Peyer's patch (tissue), 4 donors: ENCODE data around the gene STK39. TPM values are rescaled to one million over a fixed set of nuclear protein-coding genes. Genes with fewer than 3 reads are reported as not detected.

Experiments
- DNase-seq, 3 donors: peaks; one replicate each; pipeline ENCODE4 v3.0.0-alpha.2; 2017 to 2019
- H3K27ac ChIP-seq, 4 donors: fragments of 200-600 bp; sonication (generic); one replicate each; pipeline ENCODE4 v1.5.1; 2016 to 2019
- H3K27me3 ChIP-seq, 2 donors: fragments of 200-600 bp; sonication (generic); one replicate each; pipeline ENCODE4 v1.5.1; 2019
- H3K36me3 ChIP-seq, 3 donors: fragments of 200-600 bp; sonication (generic); one replicate each; pipeline ENCODE4 v1.5.1; 2016 to 2019
- H3K4me1 ChIP-seq, 4 donors: fragments of 200-600 bp; sonication (generic); one replicate each; pipeline ENCODE4 v1.5.1; 2016 to 2019
- H3K4me3 ChIP-seq, 4 donors: fragments of 200-600 bp; sonication (generic); 1 replicate in 3 of 4; 2 replicates in 1 of 4; pipeline ENCODE4 v1.5.1; 2016 to 2019; ENCODE audit warnings: mild to moderate bottlenecking in 1 of 4
- H3K9me3 ChIP-seq, 4 donors: fragments of 200-600 bp; sonication (generic); one replicate each; pipeline ENCODE4 v1.5.1; 2016 to 2019; ENCODE audit warnings: mild to moderate bottlenecking in 1 of 4
- POLR2A ChIP-seq, 2 donors: fragments of 450-650 bp; IDR thresholded peaks; one replicate each; pipeline ENCODE4 v1.5.1; 2017; ENCODE audit warnings: antibody characterized with exemption in 2 of 2, mild to moderate bottlenecking in 2 of 2, moderate library complexity in 2 of 2
- total RNA-seq, 4 donors: library from RNA; depleted of rRNA; stranded (reverse); fragments of >200 nt; gene quantifications; one replicate each; pipeline ENCODE4 v1.1.0, GENCODE V29; 2016
- TF ChIP-seq, protein P1 (sequence below), 6 experiments: fragments of 450-650 bp in 4 of 6; fragments of 200-600 bp in 2 of 6; sonication (generic) in 1 of 6; IDR thresholded peaks; one replicate each; pipeline ENCODE4 v1.5.1; 2017 to 2019; ENCODE audit warnings: antibody characterized with exemption in 6 of 6, mild to moderate bottlenecking in 3 of 6, moderate library complexity in 1 of 6

The STK39 gene
- total RNA-seq, 4 donors from 2014 or later: 39.6 to 55.9 (median 51.0) TPM

DNA sequence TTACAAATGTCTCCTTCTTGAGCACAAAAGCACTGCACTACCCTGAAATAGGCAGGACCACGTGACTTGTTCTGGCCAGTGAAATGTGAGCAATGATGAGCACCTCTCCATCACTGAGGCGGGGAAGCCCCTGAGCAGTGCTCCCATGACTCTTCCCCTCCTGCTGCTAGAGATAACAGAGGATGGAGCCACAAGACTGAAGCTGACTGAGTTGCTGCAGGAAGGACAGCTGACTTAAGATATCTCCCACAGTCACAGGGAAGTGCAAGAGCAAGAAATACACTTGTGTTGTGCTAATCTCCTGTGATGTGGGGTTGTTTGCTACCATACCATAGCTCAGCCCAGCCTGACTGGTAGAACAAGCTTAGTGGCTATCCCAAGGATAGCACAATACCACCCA lies 38.7 kb downstream of the STK39 start:
- Histone ChIP-seq H3K36me3 (no peaks in the 10 kb centered on the region), H3K27ac (no peak overlapping the region), H3K4me1 (peaks cover 0 to 27% (median 5%) of the 10 kb centered on the region in 4 donors), H3K9me3 (no peaks in the 10 kb centered on the region), H3K4me3 (no peak overlapping the region), H3K27me3 (no peaks in the 10 kb centered on the region)
- TF ChIP-seq, protein P1, sequence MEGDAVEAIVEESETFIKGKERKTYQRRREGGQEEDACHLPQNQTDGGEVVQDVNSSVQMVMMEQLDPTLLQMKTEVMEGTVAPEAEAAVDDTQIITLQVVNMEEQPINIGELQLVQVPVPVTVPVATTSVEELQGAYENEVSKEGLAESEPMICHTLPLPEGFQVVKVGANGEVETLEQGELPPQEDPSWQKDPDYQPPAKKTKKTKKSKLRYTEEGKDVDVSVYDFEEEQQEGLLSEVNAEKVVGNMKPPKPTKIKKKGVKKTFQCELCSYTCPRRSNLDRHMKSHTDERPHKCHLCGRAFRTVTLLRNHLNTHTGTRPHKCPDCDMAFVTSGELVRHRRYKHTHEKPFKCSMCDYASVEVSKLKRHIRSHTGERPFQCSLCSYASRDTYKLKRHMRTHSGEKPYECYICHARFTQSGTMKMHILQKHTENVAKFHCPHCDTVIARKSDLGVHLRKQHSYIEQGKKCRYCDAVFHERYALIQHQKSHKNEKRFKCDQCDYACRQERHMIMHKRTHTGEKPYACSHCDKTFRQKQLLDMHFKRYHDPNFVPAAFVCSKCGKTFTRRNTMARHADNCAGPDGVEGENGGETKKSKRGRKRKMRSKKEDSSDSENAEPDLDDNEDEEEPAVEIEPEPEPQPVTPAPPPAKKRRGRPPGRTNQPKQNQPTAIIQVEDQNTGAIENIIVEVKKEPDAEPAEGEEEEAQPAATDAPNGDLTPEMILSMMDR (IDR thresholded peaks at IDR 0.05): no peak
- TF ChIP-seq POLR2A (IDR thresholded peaks at IDR 0.05): no peak
- no peak for DNase-seq

DNA sequence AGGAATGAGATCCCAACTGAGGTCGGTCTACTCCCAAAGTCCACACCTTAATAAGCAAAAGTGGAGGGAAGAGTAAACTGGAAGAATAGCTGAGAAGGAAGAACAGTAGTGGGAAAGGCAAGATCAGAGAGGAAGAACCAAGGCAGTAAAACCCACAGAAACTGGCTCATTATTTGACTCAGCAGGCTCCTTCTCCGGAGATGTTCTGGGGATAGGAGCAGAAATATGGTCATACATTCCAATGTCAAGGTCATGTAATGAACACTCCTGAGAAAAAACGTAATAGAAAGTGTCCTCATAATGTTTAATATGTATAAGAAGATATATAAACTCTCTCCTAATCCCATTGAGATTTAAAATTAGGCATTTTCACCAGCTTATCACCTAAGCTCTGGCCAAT lies 39.5 kb downstream of the STK39 start:
- Histone ChIP-seq H3K27ac (no peak overlapping the region), H3K27me3 (no peaks in the 10 kb centered on the region), H3K9me3 (no peaks in the 10 kb centered on the region), H3K36me3 (no peaks in the 10 kb centered on the region), H3K4me1 (peaks cover 0 to 27% (median 5%) of the 10 kb centered on the region in 4 donors), H3K4me3 (no peak overlapping the region)
- DNase-seq: no peak
- no peak for TF ChIP-seq POLR2A (IDR thresholded peaks at IDR 0.05)
- TF ChIP-seq, protein P1 (IDR thresholded peaks at IDR 0.05): no peak

DNA sequence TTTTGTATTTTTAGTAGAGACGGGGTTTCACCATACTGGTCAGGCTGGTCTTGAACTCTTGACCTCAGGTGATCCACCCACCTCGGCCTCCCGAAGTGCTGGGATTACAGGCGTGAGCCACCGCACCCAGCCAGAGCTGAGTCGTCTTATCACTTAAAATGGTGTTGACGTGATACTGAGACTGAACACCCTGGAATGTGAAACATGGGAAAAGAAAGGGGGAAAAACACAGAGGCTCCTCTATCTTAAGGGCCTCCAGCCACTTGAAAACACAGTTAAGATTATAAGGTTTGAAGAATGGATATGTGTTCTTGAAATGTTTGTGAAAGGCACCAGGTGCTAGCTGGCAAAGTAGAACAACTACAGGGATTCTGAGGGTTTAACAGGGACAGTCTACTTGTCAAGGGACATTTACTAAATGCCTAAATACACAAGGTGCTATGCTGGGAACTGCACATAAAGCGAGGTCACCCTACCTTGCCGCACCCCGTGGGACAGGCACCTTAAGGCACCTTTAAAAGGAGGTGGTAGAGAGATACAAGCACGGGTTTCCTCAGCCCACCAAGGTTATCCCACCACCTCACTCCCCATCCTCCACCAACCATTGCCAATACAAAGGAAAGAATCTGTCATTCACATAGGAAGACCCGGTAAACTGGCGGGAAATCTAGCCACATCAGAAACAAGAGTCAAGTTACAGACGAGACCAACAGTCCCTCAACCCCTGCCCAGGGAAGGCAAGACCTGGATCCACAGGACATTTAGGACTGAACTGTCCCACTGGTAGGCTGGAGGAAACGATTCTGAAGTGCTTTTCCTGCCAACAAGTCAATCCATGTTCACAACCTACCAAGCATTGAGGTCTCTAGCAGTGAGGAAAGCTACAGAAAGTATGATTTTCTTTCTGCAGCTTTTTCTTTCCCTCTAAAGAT lies 43.4 kb downstream of the STK39 start:
- Histone ChIP-seq H3K27ac (no peak overlapping the region), H3K4me1 (peaks cover 0 to 7% (median 0%) of the 10 kb centered on the region in 4 donors), H3K4me3 (no peak overlapping the region), H3K27me3 (no peaks in the 10 kb centered on the region), H3K36me3 (no peaks in the 10 kb centered on the region), H3K9me3 (no peaks in the 10 kb centered on the region)
- DNase-seq: no peak
- TF ChIP-seq, protein P1 (IDR thresholded peaks at IDR 0.05): no peak
- no peak for TF ChIP-seq POLR2A (IDR thresholded peaks at IDR 0.05)

DNA sequence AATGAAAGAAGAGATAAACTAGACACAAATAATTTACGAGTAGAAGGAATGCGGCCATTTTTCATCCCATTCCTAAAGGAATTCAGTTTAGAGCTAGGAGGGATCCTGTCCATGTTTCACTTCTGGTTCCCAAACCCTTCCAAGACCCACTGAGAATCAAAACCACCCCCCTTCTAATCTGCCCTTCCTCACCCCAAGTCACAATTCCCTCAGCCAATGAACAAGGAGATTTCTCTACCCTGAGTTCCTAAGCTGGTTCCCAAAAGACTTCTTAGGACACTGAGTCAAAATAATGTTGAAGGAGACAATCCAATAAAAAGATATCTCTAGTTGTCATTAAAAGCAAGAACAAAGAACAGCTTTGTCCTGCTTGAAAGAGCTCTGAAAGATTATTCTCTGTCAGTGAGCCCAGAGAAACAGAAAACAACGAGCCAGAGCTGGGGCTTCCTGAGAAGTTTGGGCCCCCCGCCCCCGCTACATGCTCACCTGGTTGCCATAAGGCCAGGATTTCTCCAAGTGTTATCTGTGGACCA lies 45.7 kb downstream of the STK39 start:
- Histone ChIP-seq H3K27ac (no peak overlapping the region), H3K4me1 (peaks cover 0 to 17% (median 0%) of the 10 kb centered on the region in 4 donors), H3K36me3 (no peaks in the 10 kb centered on the region), H3K4me3 (no peak overlapping the region), H3K27me3 (no peaks in the 10 kb centered on the region), H3K9me3 (no peaks in the 10 kb centered on the region)
- TF ChIP-seq, protein P1 (IDR thresholded peaks at IDR 0.05): no peak
- no peak for TF ChIP-seq POLR2A (IDR thresholded peaks at IDR 0.05)
- no peak for DNase-seq

DNA sequence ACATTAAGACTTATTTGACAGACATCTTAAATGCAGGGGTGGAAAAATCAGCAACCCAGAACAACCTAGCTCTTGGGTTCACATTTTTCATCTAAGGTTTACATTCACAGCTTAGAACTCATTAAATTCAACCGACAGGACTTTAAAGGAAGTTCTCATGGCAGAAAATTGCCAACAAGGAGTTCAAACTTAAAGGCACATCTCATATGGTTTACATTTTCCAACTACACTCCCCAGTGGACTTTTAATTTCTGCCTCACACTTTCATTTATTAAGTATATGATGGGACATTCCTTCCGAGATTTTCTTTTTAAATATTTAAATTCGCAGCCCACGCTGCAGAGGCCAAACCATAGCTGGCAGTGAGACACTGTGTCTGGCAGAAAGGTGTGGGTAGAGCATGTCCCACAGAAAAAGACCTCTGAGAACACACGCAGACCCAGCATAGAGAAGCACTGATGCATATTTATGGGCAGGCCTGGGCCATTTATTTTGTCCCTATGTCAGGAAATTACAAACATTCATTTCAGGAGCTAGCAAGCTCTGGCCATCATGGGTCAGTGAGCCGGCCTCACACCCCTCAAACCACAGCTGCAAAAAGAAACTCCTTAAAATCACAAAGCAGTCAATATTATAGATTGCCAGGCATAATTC lies 46.3 kb downstream of the STK39 start:
- Histone ChIP-seq H3K4me1 (peaks cover 0 to 17% (median under 1%) of the 10 kb centered on the region in 4 donors), H3K9me3 (no peaks in the 10 kb centered on the region), H3K27ac (no peak overlapping the region), H3K4me3 (no peak overlapping the region), H3K27me3 (no peaks in the 10 kb centered on the region), H3K36me3 (no peaks in the 10 kb centered on the region)
- DNase-seq: no peak
- TF ChIP-seq, protein P1 (IDR thresholded peaks at IDR 0.05): no peak
